Left lung (tissue), 10 donors: ENCODE results near the gene RERE. TPM values are rescaled to one million over a fixed set of nuclear protein-coding genes. Genes with fewer than 3 reads are reported as not detected.

ENCODE experiments used
- ATAC-seq: fragments of 200-7000 bp; cut with Tn5 transposase; one replicate; pipeline ENCODE4 v1.9.1; 2020; ENCODE audit warnings: moderate library complexity
- DNase-seq, 4 donors: peaks; one replicate each; pipeline ENCODE4 v3.0.0-alpha.2; 2013 to 2020
- H3K27ac ChIP-seq, 2 donors: fragments of 200-600 bp; sonication (generic) in 1 of 2; one replicate each; pipeline versions ENCODE4 v1.5.0 to v1.8.0; 2020 to 2021
- H3K27me3 ChIP-seq, 2 donors: fragments of 200-600 bp; sonication (generic) in 1 of 2; one replicate each; pipeline versions ENCODE4 v1.5.0 to v1.8.0; 2020 to 2021
- H3K36me3 ChIP-seq, 2 donors: fragments of 200-600 bp; sonication (generic) in 1 of 2; one replicate each; pipeline versions ENCODE4 v1.5.0 to v1.8.0; 2020 to 2021
- H3K4me1 ChIP-seq, 2 donors: fragments of 200-600 bp; one replicate each; pipeline ENCODE4 v1.8.0; 2021
- H3K4me3 ChIP-seq, 2 donors: fragments of 200-600 bp; sonication (generic) in 1 of 2; one replicate each; pipeline versions ENCODE4 v1.5.0 to v1.8.0; 2020 to 2021; ENCODE audit warnings: mild to moderate bottlenecking in 1 of 2
- H3K9me3 ChIP-seq, 2 donors: fragments of 200-600 bp; sonication (generic) in 1 of 2; one replicate each; pipeline versions ENCODE4 v1.5.0 to v1.8.0; 2020 to 2021
- CTCF ChIP-seq, 2 donors: fragments of 200-600 bp; sonication (generic) in 1 of 2; IDR thresholded peaks; one replicate each; pipeline versions ENCODE4 v1.5.0 to v1.8.0; 2021; ENCODE audit warnings: antibody characterized with exemption in 2 of 2
- intact Hi-C, 2 donors: fragments of 100-400 bp; cut with DNase I; formaldehyde crosslinking; loops; one replicate each; pipeline versions ENCODE4 v1.11.2 to v1.14.2; 2022
- polyA plus RNA-seq, 6 donors: library from polyadenylated mRNA; unstranded; fragments of 120-200 nt; gene quantifications; one replicate each; pipeline ENCODE4 v1.2.1, GENCODE V29; 2013; ENCODE audit not compliant: insufficient read length in 6 of 6
- total RNA-seq, 2 donors: library from RNA; stranded (reverse); fragmentation: NEBNext Ultra II Directional; extraction: Animal tissue kit (Norgen Biotek cat#: 25700); gene quantifications; one replicate each; pipeline ENCODE4 v1.2.1, GENCODE V29; 2021
- donor health status: DM: no; HTN: yes; CAD: no.
- donor health status: DM: no; HTN: no; CAD: no.

Gene RERE
- total and polyA plus RNA-seq, 8 donors = 73.3 to 135 (median 130) TPM

DNA sequence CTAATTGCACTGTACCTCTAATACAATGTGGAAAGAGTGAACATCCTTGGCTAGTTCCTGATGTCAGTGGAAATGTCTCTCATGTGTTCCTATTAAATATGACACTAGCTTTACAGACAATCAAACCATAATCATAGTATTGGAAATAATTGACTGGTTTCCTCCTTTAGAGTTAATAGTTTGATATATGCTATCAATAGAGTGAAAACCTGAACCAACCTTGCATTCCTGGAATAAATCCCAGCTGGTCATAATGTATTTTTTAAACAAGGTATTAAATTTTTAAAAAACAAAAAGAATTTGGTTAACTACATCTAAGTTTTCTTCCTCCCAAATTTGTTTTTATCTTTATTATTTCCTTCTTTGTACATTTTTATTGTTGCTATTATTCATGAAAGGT lies 273.5 kb downstream of the RERE start:
- no peaks in the 10 kb centered on the region for H3K27me3 ChIP-seq
- TF ChIP-seq CTCF (IDR thresholded peaks at IDR 0.05) = no peak
- DNase-seq (no peak), ATAC-seq (no peak)
- intact Hi-C loops = no loop called here
- no peak overlapping the region for H3K27ac ChIP-seq
- H3K9me3 ChIP-seq = no peaks in the 10 kb centered on the region
- H3K4me3 ChIP-seq = no peak overlapping the region
- no peaks in the 10 kb centered on the region for H3K4me1 ChIP-seq
- no peaks in the 10 kb centered on the region for H3K36me3 ChIP-seq

- no peak for TF ChIP-seq CTCF (IDR thresholded peaks at IDR 0.05)
- no peak for DNase-seq
- H3K4me3 ChIP-seq = no peak overlapping the region
- peaks cover 0 to 3% of the 10 kb centered on the region in 2 donors for H3K4me1 ChIP-seq
- no peaks in the 10 kb centered on the region for H3K36me3 ChIP-seq
- H3K27ac ChIP-seq = no peak overlapping the region
- no peaks in the 10 kb centered on the region for H3K27me3 ChIP-seq
- peak; percentile 7 for ATAC-seq
- intact Hi-C loops = no loop called here
- H3K9me3 ChIP-seq = no peaks in the 10 kb centered on the region
Measured at GRCh38 chr1:8541961-8542521, 275.4 kb downstream of the RERE start.

- no peaks in the 10 kb centered on the region for H3K36me3 ChIP-seq
- DNase-seq (no peak), ATAC-seq (no peak)
- TF ChIP-seq CTCF (IDR thresholded peaks at IDR 0.05) = no peak
- H3K27ac ChIP-seq = no peak overlapping the region
- H3K4me1 ChIP-seq = peaks cover 0 to 3% of the 10 kb centered on the region in 2 donors
- intact Hi-C loops = no loop called here
- H3K9me3 ChIP-seq = no peaks in the 10 kb centered on the region
- no peaks in the 10 kb centered on the region for H3K27me3 ChIP-seq
- H3K4me3 ChIP-seq = no peak overlapping the region
Measured at GRCh38 chr1:8540971-8541370, 276.5 kb downstream of the RERE start.

DNA sequence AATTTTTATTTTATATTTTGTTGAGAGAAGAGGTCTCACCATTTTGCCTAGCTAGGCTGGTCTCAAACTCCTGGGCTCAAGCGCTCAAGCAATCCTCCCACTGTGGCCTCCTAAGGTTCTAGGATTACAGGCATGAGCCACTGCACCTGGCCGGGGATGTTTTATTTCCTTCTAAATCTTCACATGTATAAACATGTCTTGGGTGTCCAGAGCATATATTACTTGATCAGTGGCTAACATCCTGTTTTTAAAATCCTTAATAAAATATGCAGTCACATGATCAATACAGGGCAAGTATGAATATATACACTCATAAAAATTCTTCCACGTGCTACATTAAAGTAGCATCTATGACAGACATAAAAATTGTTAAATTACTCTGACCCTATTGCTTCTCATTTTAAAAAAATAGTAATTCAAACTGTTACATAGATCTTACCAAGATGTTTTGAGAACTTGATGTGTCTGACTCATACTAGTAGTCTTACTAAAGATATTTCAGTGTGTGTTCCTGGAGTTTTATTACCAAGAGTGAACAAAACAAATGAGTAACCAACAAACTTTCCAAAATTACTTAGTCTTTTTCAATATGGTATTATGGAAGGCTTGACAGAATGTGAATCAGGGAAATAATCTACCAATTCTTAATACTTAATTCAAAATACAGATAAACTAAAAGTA lies 277.0 kb downstream of the RERE start:
- Histone ChIP-seq H3K27ac (no peak overlapping the region), H3K4me3 (no peak overlapping the region), H3K36me3 (no peaks in the 10 kb centered on the region), H3K4me1 (peaks cover 0 to 3% of the 10 kb centered on the region in 2 donors), H3K27me3 (no peaks in the 10 kb centered on the region), H3K9me3 (no peaks in the 10 kb centered on the region)
- TF ChIP-seq CTCF (IDR thresholded peaks at IDR 0.05) = no peak
- intact Hi-C loops = no loop called here
- DNase-seq (no peak), ATAC-seq (peak; percentile 17)

- H3K27ac ChIP-seq = no peak overlapping the region
- DNase-seq (no peak), ATAC-seq (no peak)
- H3K4me1 ChIP-seq = peaks cover 0 to 3% of the 10 kb centered on the region in 2 donors
- no peak for TF ChIP-seq CTCF (IDR thresholded peaks at IDR 0.05)
- H3K36me3 ChIP-seq = no peaks in the 10 kb centered on the region
- no peaks in the 10 kb centered on the region for H3K9me3 ChIP-seq
- no peak overlapping the region for H3K4me3 ChIP-seq
- intact Hi-C loops = no loop called here
- no peaks in the 10 kb centered on the region for H3K27me3 ChIP-seq
Measured at GRCh38 chr1:8539683-8540082, 277.8 kb downstream of the RERE start.
